ENCODE measurements around the gene OTOG. TPM values are rescaled to one million over a fixed set of nuclear protein-coding genes. Genes with fewer than 3 reads are reported as not detected.

The OTOG gene
- total and polyA plus RNA-seq, 7 donors, result under 0.01 TPM; not detected in 5

GRCh38 chr11:17568944-17569343, 21.9 kb downstream of the OTOG start:
- intact Hi-C loops (cut with DNase I), result no loop called here
- H3K36me3 ChIP-seq, result no peaks in the 10 kb centered on the region
- H3K9me3 ChIP-seq, result no peaks in the 10 kb centered on the region
- TF ChIP-seq POLR2AphosphoS5 (IDR thresholded peaks at IDR 0.05) (no peak), POLR2A (IDR thresholded peaks at IDR 0.05) (no peak), EP300 (IDR thresholded peaks at IDR 0.05) (no peak)
- H3K27me3 ChIP-seq, result no peaks in the 10 kb centered on the region
- H3K4me3 ChIP-seq, result no peak overlapping the region
- WGBS, 2 donors, result 86 to 88% methylated on average over 4 of the region's 4 CpGs
- H3K4me1 ChIP-seq, result no peaks in the 10 kb centered on the region
- no peak for DNase-seq
- H3K27ac ChIP-seq, result no peak overlapping the region

GRCh38 chr11:17570034-17570433, 23.0 kb downstream of the OTOG start:
- H3K4me3 ChIP-seq, result no peak overlapping the region
- no peaks in the 10 kb centered on the region for H3K27me3 ChIP-seq
- no peaks in the 10 kb centered on the region for H3K36me3 ChIP-seq
- no peak for DNase-seq
- no peaks in the 10 kb centered on the region for H3K4me1 ChIP-seq
- TF ChIP-seq POLR2AphosphoS5 (IDR thresholded peaks at IDR 0.05) (no peak), EP300 (IDR thresholded peaks at IDR 0.05) (no peak), POLR2A (IDR thresholded peaks at IDR 0.05) (no peak), CTCF (IDR thresholded peaks at IDR 0.05) (no peak)
- no peak overlapping the region for H3K27ac ChIP-seq
- intact Hi-C loops (cut with DNase I), result no loop called here
- H3K9me3 ChIP-seq, result no peaks in the 10 kb centered on the region
- 83 to 88% methylated on average over 23 of the region's 23 CpGs for WGBS, 2 donors

GRCh38 chr11:17571431-17572358, 24.6 kb downstream of the OTOG start:
- no peak overlapping the region for H3K4me3 ChIP-seq
- 85 to 86% methylated on average over 14 of the region's 14 CpGs for WGBS, 2 donors
- H3K36me3 ChIP-seq, result no peaks in the 10 kb centered on the region
- intact Hi-C loops (cut with DNase I), result no loop called here
- no peaks in the 10 kb centered on the region for H3K9me3 ChIP-seq
- H3K27me3 ChIP-seq, result no peaks in the 10 kb centered on the region
- no peak for TF ChIP-seq CTCF (IDR thresholded peaks at IDR 0.05)
- TF ChIP-seq POLR2AphosphoS5 (IDR thresholded peaks at IDR 0.05), result no peak
- H3K4me1 ChIP-seq, result no peaks in the 10 kb centered on the region
- no peak overlapping the region for H3K27ac ChIP-seq
- no peak for DNase-seq

- Histone ChIP-seq H3K27me3 (no peaks in the 10 kb centered on the region), H3K27ac (no peak overlapping the region), H3K9me3 (no peaks in the 10 kb centered on the region), H3K4me1 (no peaks in the 10 kb centered on the region), H3K36me3 (no peaks in the 10 kb centered on the region), H3K4me3 (no peak overlapping the region)
- no peak for TF ChIP-seq POLR2A (IDR thresholded peaks at IDR 0.05)
- TF ChIP-seq POLR2AphosphoS5 (IDR thresholded peaks at IDR 0.05), result no peak
- TF ChIP-seq CTCF (IDR thresholded peaks at IDR 0.05), result no peak
- no peak for TF ChIP-seq EP300 (IDR thresholded peaks at IDR 0.05)
- intact Hi-C loops (cut with DNase I), result no loop called here
- DNase-seq, result no peak
- 37 to 59% methylated on average over 3 of the region's 3 CpGs for WGBS, 2 donors
Measured at GRCh38 chr11:17572359-17572690, 25.3 kb downstream of the OTOG start.

GRCh38 chr11:17572791-17573460, 25.9 kb downstream of the OTOG start:
- Histone ChIP-seq H3K27ac (no peak overlapping the region), H3K4me1 (no peaks in the 10 kb centered on the region), H3K9me3 (no peaks in the 10 kb centered on the region), H3K4me3 (no peak overlapping the region), H3K27me3 (no peaks in the 10 kb centered on the region), H3K36me3 (no peaks in the 10 kb centered on the region)
- no peak for DNase-seq
- intact Hi-C loops (cut with DNase I), result no loop called here
- 61 to 86% methylated on average over 20 of the region's 20 CpGs for WGBS, 2 donors
- TF ChIP-seq POLR2AphosphoS5 (IDR thresholded peaks at IDR 0.05) (no peak), EP300 (IDR thresholded peaks at IDR 0.05) (no peak), CTCF (IDR thresholded peaks at IDR 0.05) (no peak), POLR2A (IDR thresholded peaks at IDR 0.05) (no peak)
